ENCODE results near the gene SNHG17.
"Not testable (repeated sequence)": the region's sequence is repeated elsewhere in the genome, so short reads cannot be mapped to it uniquely, and the experiment has no call there.

The SNHG17 gene

GRCh38 chr20:38414769-38415450 is 20.2 kb downstream of the SNHG17 start:
- no peak for DNase-seq

- no peak for DNase-seq
These were observed 22.1 kb downstream of the SNHG17 start for GRCh38 chr20:38412877-38413577.

- DNase-seq = not testable (repeated sequence)
These were observed 27.3 kb downstream of the SNHG17 start for GRCh38 chr20:38407822-38408221.

GRCh38 chr20:38407321-38407720 is 27.8 kb downstream of the SNHG17 start:
- no peak for DNase-seq

GRCh38 chr20:38406476-38406875 is 28.7 kb downstream of the SNHG17 start:
- no peak for DNase-seq

- no peak for DNase-seq
These were observed 30.0 kb downstream of the SNHG17 start for GRCh38 chr20:38405132-38405531.

GRCh38 chr20:38404016-38404415 is 31.1 kb downstream of the SNHG17 start:
- no peak for DNase-seq

- DNase-seq = peak; percentile 18
These were observed 32.3 kb downstream of the SNHG17 start for GRCh38 chr20:38402816-38403215.

GRCh38 chr20:38402089-38402488 is 33.0 kb downstream of the SNHG17 start:
- DNase-seq = no peak

GRCh38 chr20:38395751-38396395 is 39.3 kb downstream of the SNHG17 start:
- DNase-seq = not testable (repeated sequence)

- no peak for DNase-seq
These were observed 40.0 kb downstream of the SNHG17 start for GRCh38 chr20:38395165-38395564.

GRCh38 chr20:38393259-38393658 is 41.9 kb downstream of the SNHG17 start:
- no peak for DNase-seq

- no peak for DNase-seq
These were observed 42.8 kb downstream of the SNHG17 start for GRCh38 chr20:38392356-38392755.

GRCh38 chr20:38387953-38388352 is 47.2 kb downstream of the SNHG17 start:
- DNase-seq = no peak

GRCh38 chr20:38386851-38387250 is 48.3 kb downstream of the SNHG17 start:
- no peak for DNase-seq

GRCh38 chr20:38386004-38386403 is 49.1 kb downstream of the SNHG17 start:
- DNase-seq = no peak

- no peak for DNase-seq
These were observed 52.0 kb downstream of the SNHG17 start for GRCh38 chr20:38383147-38383546.

GRCh38 chr20:38377838-38378237 is 57.3 kb downstream of the SNHG17 start:
- DNase-seq = not testable (repeated sequence)

- DNase-seq = no peak
These were observed 58.0 kb downstream of the SNHG17 start for GRCh38 chr20:38377039-38377685.

- no peak for DNase-seq
These were observed 61.2 kb downstream of the SNHG17 start for GRCh38 chr20:38373898-38374297.

GRCh38 chr20:38373231-38373867 is 61.8 kb downstream of the SNHG17 start:
- no peak for DNase-seq

- no peak for DNase-seq
These were observed 62.3 kb downstream of the SNHG17 start for GRCh38 chr20:38372806-38373205.

Measured in NCI-H146 (cell line).